PC-3 (cell line): ENCODE measurements around the gene ESRRG. TPM values are rescaled to one million over a fixed set of nuclear protein-coding genes. Genes with fewer than 3 reads are reported as not detected.

Source experiments
- ATAC-seq: fragments of 200-7000 bp; cut with Tn5 transposase; 2 replicates; pipeline ENCODE4 v1.9.1; 2020; ENCODE audit warnings: mild to moderate bottlenecking, moderate library complexity
- BruUV-seq: library from RNA; stranded (reverse); fragments of 400-500 nt; replicated peaks from 2 replicates; lab custom pipeline; 2021; lab: Mats Ljungman, UMichigan
- CTCF ChIA-PET: fragments of 300-600 bp; sonication (Branson Sonifier 250); formaldehyde crosslinking; loops from one replicate; lab custom pipeline; 2022; ENCODE audit warnings: antibody characterized with exemption; lab: Charles Lee
- POLR2A ChIA-PET: fragments of 300-600 bp; sonication (Branson Sonifier 250); formaldehyde crosslinking; loops from one replicate; lab custom pipeline; 2022; ENCODE audit warnings: antibody characterized with exemption; ENCODE audit not compliant: unreplicated experiment; lab: Charles Lee
- DNase-seq: peaks from one replicate; pipeline ENCODE4 v3.0.0-alpha.2; 2015
- H2AFZ ChIP-seq: fragments of 300-600 bp; sonication (generic); 2 replicates; pipeline ENCODE4 v1.6.0; 2016; ENCODE audit warnings: antibody characterized with exemption, low read length
- H3F3A ChIP-seq: fragments of 300-600 bp; sonication (generic); one replicate; pipeline ENCODE4 v1.6.0; 2017; ENCODE audit warnings: antibody characterized with exemption, low read length, control low read depth, mild to moderate bottlenecking; ENCODE audit not compliant: unreplicated experiment
- H3K27ac ChIP-seq: fragments of 300-600 bp; sonication (generic); 2 replicates; pipeline ENCODE4 v1.5.1; 2016; ENCODE audit warnings: mild to moderate bottlenecking, low read length
- H3K27me3 ChIP-seq: fragments of 300-600 bp; sonication (generic); 2 replicates; pipeline ENCODE4 v1.6.1; 2016; ENCODE audit warnings: low read length, mixed read lengths
- H3K36me3 ChIP-seq: fragments of 300-600 bp; sonication (generic); 2 replicates; pipeline ENCODE4 v1.6.1; 2016; ENCODE audit warnings: low read depth, mixed run types, low read length, mixed read lengths
- H3K4me1 ChIP-seq: fragments of 300-600 bp; sonication (generic); 2 replicates; pipeline ENCODE4 v1.5.1; 2016; ENCODE audit warnings: low read length; ENCODE audit not compliant: insufficient read depth
- H3K4me2 ChIP-seq: fragments of 300-600 bp; sonication (generic); 2 replicates; pipeline ENCODE4 v1.6.0; 2016; ENCODE audit warnings: low read length
- H3K4me3 ChIP-seq: fragments of 300-600 bp; sonication (generic); 2 replicates; pipeline ENCODE4 v1.5.1; 2016; ENCODE audit warnings: mild to moderate bottlenecking, low read length, mixed read lengths
- H3K79me2 ChIP-seq: fragments of 300-600 bp; sonication (generic); 2 replicates; pipeline ENCODE4 v1.6.1; 2017; ENCODE audit warnings: low read length, mixed read lengths
- H3K9ac ChIP-seq: fragments of 300-600 bp; sonication (generic); 2 replicates; pipeline ENCODE4 v1.6.0; 2016; ENCODE audit warnings: mild to moderate bottlenecking, low read length
- H3K9me2 ChIP-seq: fragments of 300-600 bp; sonication (generic); replicated peaks from 2 replicates; pipeline ENCODE4 v1.6.1; 2016; ENCODE audit warnings: mixed run types, low read length, mixed read lengths
- H3K9me3 ChIP-seq: fragments of 300-600 bp; sonication (generic); 2 replicates; pipeline ENCODE4 v1.6.1; 2016; ENCODE audit warnings: low read length, mixed read lengths
- H4K20me1 ChIP-seq: fragments of 300-600 bp; sonication (generic); 2 replicates; pipeline ENCODE4 v1.6.1; 2016; ENCODE audit warnings: low read length, mixed read lengths
- CTCF ChIP-seq: fragments of 300-600 bp; sonication (generic); conservative IDR thresholded peaks from 2 replicates; pipeline ENCODE4 v1.5.1; 2017; ENCODE audit warnings: antibody characterized with exemption, low read depth, mild to moderate bottlenecking, low read length
- EZH2 ChIP-seq: fragments of 300-600 bp; sonication (generic); IDR thresholded peaks from one replicate; pipeline ENCODE4 v1.6.1; 2017; ENCODE audit warnings: antibody characterized with exemption, mild to moderate bottlenecking, low read length; ENCODE audit not compliant: unreplicated experiment
- EZH2phosphoT487 ChIP-seq: fragments of 300-600 bp; sonication (generic); IDR thresholded peaks from 2 replicates; pipeline ENCODE4 v1.6.1; 2018; ENCODE audit warnings: mild to moderate bottlenecking, antibody characterized with exemption, low read length, borderline replicate concordance
- intact Hi-C: fragments of 100-400 bp; cut with micrococcal nuclease; formaldehyde crosslinking; loops from 2 replicates; pipeline ENCODE4 v1.9.0; 2023
- total RNA-seq: library from RNA; depleted of rRNA; stranded (reverse); fragments of >200 nt; gene quantifications from 2 replicates; pipeline ENCODE4 v1.2.3, GENCODE V29; 2014

Gene ESRRG
- total RNA-seq, 1 experiment from 2014 or later: 1.7 TPM

GRCh38 chr1:216523449-216524190 is 199.6 kb downstream of the ESRRG start:
- H3K27me3 ChIP-seq: 0 out of 2 replicates have a peak, but pooled peaks cover 4% of the 10 kb centered on the region
- TF ChIP-seq EZH2 (no peak), CTCF (no peak), EZH2phosphoT487 (no peak)
- intact Hi-C loops: no loop called here
- H3F3A ChIP-seq: no peaks in the 10 kb centered on the region
- BruUV-seq: no TSS peak
- DNase-seq (peak; percentile 40), ATAC-seq (peak; percentile 69)
- no peak overlapping the region; the same call in 1 of the 2 replicates for H2AFZ ChIP-seq
- H4K20me1 ChIP-seq: no peaks in the 10 kb centered on the region
- no peaks in the 10 kb centered on the region for H3K79me2 ChIP-seq
- no peak overlapping the region for H3K4me3 ChIP-seq
- POLR2A ChIA-PET: interaction anchor here (0.6 to 0.7 kb wide), 2 partner anchors 78 to 234 kb away, joined by 4 to 11 read pairs; no protein-coding TSS in a partner anchor
- peak overlapping the region; percentile 21; the same call in 1 of the 2 replicates for H3K4me2 ChIP-seq
- H3K36me3 ChIP-seq: no peaks in the 10 kb centered on the region
- H3K4me1 ChIP-seq: peaks cover 6% of the 10 kb centered on the region; the same call in 1 of the 2 replicates
- no peak overlapping the region for H3K9ac ChIP-seq
- CTCF ChIA-PET: interaction anchor here (0.5 to 0.9 kb wide), 2 partner anchors 42 to 302 kb away, joined by 3 to 10 read pairs; no protein-coding TSS in a partner anchor
- no peak overlapping the region for H3K27ac ChIP-seq
- no peaks in the 10 kb centered on the region for H3K9me2 ChIP-seq
- no peaks in the 10 kb centered on the region for H3K9me3 ChIP-seq

GRCh38 chr1:216523043-216523442 is 200.2 kb downstream of the ESRRG start:
- Histone ChIP-seq H3K36me3 (no peaks in the 10 kb centered on the region), H2AFZ (no peak overlapping the region), H3K9me3 (no peaks in the 10 kb centered on the region), H3K9me2 (no peaks in the 10 kb centered on the region), H3K4me1 (peaks cover 5% of the 10 kb centered on the region; the same call in 1 of the 2 replicates), H3F3A (no peaks in the 10 kb centered on the region), H3K27ac (no peak overlapping the region), H3K79me2 (no peaks in the 10 kb centered on the region), H4K20me1 (no peaks in the 10 kb centered on the region), H3K9ac (no peak overlapping the region), H3K4me3 (no peak overlapping the region), H3K4me2 (no peak overlapping the region), H3K27me3 (0 out of 2 replicates have a peak, but pooled peaks cover 4% of the 10 kb centered on the region)
- ATAC-seq (no peak), DNase-seq (no peak)
- no TSS peak for BruUV-seq
- POLR2A ChIA-PET: interaction anchor here (0.6 kb wide), 1 partner anchor 433 kb away, joined by 9 read pairs; no protein-coding TSS in a partner anchor
- CTCF ChIA-PET: no interaction called here
- TF ChIP-seq EZH2phosphoT487 (no peak), CTCF (no peak), EZH2 (no peak)
- intact Hi-C loops: no loop called here

- BruUV-seq: no TSS peak
- Histone ChIP-seq H3K9me2 (no peaks in the 10 kb centered on the region), H3K4me3 (no peak overlapping the region), H3K9ac (no peak overlapping the region), H3K36me3 (no peaks in the 10 kb centered on the region), H4K20me1 (no peaks in the 10 kb centered on the region), H3K27ac (no peak overlapping the region), H3K4me1 (peaks cover 5% of the 10 kb centered on the region; the same call in 1 of the 2 replicates), H2AFZ (no peak overlapping the region), H3F3A (no peaks in the 10 kb centered on the region), H3K27me3 (0 out of 2 replicates have a peak, but pooled peaks cover 4% of the 10 kb centered on the region), H3K4me2 (no peak overlapping the region), H3K9me3 (no peaks in the 10 kb centered on the region), H3K79me2 (no peaks in the 10 kb centered on the region)
- ChIA-PET CTCF (no interaction called here), POLR2A (no interaction called here)
- DNase-seq (no peak), ATAC-seq (no peak)
- intact Hi-C loops: loop anchor here (2.0 kb wide), 1 partner anchor 25 kb away; no protein-coding TSS in a partner anchor
- no peak for TF ChIP-seq EZH2phosphoT487
- no peak for TF ChIP-seq EZH2
- TF ChIP-seq CTCF: no peak
These were observed 201.8 kb downstream of the ESRRG start for GRCh38 chr1:216521477-216521876.
